ENCODE data around the gene ESRRA. TPM values are rescaled to one million over a fixed set of nuclear protein-coding genes. Genes with fewer than 3 reads are reported as not detected.

ESRRA gene
- total and polyA plus RNA-seq, 9 of the 15 experiments (the other 6 are each of a cell fraction or from before 2014, with no cell fraction given) = 0.27 to 89.7 (median 23.7) TPM

DNA sequence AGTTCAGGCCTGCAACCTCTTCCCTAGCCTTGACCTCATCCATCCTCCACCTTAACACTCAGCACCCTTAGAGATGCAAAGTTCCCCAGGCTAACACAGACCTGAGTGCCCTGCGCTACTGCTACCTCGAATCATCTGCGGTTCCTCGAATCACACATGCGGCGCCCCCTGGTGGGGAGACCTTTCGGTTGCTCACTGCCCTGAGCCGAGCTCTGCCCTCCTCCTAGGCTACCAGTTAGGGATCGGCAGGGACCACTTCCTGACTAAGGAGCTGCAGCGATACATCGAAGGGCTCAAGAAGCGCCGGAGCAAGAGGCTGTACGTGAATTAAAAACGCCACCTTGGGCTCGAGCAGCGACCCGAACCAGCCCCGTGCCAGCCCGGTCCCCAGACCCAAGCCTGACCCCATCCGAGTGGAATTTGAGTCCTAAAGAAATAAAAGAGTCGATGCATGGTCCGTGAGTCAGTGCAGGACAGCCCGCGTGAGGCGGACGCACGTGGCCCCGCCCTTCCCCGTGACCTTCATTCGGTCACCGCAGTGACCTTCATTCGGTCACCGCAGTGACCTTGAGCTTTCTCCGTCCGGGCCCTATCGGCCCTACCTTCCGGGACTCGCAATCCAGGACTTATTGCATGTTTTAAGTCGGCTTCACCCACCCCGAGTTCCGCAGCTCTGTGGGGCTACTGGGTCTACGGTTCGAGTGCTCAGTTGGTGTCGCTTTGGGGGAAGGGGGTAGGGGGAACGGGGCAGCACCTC is 830 bp upstream of the ESRRA start (continued):
- TF ChIP-seq, protein P1, sequence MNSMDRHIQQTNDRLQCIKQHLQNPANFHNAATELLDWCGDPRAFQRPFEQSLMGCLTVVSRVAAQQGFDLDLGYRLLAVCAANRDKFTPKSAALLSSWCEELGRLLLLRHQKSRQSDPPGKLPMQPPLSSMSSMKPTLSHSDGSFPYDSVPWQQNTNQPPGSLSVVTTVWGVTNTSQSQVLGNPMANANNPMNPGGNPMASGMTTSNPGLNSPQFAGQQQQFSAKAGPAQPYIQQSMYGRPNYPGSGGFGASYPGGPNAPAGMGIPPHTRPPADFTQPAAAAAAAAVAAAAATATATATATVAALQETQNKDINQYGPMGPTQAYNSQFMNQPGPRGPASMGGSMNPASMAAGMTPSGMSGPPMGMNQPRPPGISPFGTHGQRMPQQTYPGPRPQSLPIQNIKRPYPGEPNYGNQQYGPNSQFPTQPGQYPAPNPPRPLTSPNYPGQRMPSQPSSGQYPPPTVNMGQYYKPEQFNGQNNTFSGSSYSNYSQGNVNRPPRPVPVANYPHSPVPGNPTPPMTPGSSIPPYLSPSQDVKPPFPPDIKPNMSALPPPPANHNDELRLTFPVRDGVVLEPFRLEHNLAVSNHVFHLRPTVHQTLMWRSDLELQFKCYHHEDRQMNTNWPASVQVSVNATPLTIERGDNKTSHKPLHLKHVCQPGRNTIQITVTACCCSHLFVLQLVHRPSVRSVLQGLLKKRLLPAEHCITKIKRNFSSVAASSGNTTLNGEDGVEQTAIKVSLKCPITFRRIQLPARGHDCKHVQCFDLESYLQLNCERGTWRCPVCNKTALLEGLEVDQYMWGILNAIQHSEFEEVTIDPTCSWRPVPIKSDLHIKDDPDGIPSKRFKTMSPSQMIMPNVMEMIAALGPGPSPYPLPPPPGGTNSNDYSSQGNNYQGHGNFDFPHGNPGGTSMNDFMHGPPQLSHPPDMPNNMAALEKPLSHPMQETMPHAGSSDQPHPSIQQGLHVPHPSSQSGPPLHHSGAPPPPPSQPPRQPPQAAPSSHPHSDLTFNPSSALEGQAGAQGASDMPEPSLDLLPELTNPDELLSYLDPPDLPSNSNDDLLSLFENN (IDR thresholded peaks at IDR 0.05; ENCODE audit: low read depth in 2 of 2, low read length in 2 of 2) = peak in 1 of 2 experiments; percentile 34; a peak in 1 of 4 replicates
- TF ChIP-seq NFIX (CRISPR knock-in tag; IDR thresholded peaks at IDR 0.05; ENCODE audit: low read depth) = no peak
- TF ChIP-seq KLF6 (CRISPR knock-in tag; IDR thresholded peaks at IDR 0.05; ENCODE audit: borderline replicate concordance) = peak; percentile 36; the same call in 1 of the 2 replicates
- TF ChIP-seq, protein P2, sequence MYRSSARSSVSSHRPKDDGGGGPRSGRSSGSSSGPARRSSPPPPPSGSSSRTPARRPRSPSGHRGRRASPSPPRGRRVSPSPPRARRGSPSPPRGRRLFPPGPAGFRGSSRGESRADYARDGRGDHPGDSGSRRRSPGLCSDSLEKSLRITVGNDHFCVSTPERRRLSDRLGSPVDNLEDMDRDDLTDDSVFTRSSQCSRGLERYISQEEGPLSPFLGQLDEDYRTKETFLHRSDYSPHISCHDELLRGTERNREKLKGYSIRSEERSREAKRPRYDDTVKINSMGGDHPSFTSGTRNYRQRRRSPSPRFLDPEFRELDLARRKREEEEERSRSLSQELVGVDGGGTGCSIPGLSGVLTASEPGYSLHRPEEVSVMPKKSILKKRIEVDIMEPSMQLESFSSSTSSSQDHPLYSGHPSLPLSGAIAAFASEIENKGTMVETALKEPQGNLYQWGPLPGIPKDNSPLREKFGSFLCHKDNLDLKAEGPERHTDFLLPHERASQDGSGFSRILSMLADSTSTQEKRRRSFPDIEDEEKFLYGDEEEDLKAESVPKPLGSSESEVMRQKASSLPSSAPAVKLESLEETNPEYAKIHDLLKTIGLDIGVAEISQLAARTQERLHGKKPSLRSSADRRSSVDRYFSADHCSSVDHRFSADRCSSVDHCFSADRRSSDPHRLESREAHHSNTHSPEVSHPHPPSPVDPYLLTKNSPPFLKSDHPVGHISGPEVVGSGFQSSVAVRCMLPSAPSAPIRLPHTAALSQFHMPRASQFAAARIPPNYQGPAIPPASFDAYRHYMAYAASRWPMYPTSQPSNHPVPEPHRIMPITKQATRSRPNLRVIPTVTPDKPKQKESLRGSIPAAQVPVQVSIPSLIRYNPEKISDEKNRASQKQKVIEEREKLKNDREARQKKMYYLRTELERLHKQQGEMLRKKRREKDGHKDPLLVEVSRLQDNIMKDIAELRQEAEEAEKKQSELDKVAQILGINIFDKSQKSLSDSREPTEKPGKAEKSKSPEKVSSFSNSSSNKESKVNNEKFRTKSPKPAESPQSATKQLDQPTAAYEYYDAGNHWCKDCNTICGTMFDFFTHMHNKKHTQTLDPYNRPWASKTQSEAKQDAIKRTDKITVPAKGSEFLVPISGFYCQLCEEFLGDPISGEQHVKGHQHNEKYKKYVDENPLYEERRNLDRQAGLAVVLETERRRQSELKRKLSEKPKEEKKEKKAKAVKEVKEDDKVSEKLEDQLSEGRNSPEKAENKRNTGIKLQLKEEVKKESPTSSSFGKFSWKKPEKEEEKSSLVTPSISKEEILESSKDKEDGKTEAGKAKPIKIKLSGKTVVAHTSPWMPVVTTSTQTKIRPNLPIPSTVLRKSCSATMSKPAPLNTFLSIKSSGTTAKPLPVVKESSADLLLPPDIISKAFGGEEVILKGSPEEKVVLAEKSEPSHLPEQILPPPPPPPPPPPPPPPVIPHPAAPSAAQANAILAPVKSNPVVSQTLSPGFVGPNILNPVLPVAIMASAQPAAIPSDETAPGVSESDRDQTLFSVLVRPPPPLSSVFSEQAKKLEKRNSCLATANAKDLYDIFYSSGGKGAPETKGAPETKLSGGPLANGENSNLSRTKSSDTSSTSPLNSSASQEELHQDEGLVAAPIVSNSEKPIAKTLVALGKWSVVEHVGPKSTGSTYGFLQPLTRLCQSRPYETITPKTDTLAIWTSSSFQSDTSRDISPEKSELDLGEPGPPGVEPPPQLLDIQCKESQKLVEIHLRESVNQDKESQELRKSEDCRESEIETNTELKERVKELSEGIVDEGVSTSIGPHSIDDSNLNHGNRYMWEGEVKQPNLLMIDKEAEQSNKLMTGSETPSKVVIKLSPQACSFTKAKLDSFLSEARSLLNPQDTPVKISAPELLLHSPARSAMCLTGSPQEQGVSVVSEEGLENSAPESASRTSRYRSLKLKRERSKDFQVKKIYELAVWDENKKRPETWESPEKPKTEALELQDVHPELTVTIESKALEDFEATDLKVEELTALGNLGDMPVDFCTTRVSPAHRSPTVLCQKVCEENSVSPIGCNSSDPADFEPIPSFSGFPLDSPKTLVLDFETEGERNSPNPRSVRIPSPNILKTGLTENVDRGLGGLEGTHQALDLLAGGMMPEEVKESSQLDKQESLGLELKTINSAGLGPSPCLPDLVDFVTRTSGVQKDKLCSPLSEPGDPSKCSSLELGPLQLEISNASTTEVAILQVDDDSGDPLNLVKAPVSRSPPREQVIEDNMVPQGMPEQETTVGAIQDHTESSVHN (IDR thresholded peaks at IDR 0.05; ENCODE audit: borderline replicate concordance in 1 of 2, low read depth in 1 of 2) = 0 out of 4 replicates have a peak, but pooled peaks of 1 of the 2 experiments have one; percentile 37
- no peak for TF ChIP-seq ZFP30 (CRISPR knock-in tag; IDR thresholded peaks at IDR 0.05; ENCODE audit: borderline replicate concordance)
- peak; percentile 48; the same call in 1 of the 2 replicates for TF ChIP-seq SMARCE1 (IDR thresholded peaks at IDR 0.05)
- TF ChIP-seq HEY1 (CRISPR knock-in tag; IDR thresholded peaks at IDR 0.05; ENCODE audit: borderline replicate concordance) = no peak
- TF ChIP-seq ZNF165 (CRISPR knock-in tag; IDR thresholded peaks at IDR 0.05; ENCODE audit: borderline replicate concordance) = no peak
- no peak for TF ChIP-seq MEIS2 (IDR thresholded peaks at IDR 0.05; ENCODE audit: partially characterized antibody)
- no peak for TF ChIP-seq BRF1 (IDR thresholded peaks at IDR 0.05; ENCODE audit: borderline replicate concordance, extremely low read depth, insufficient read length)
- TF ChIP-seq, protein P3, sequence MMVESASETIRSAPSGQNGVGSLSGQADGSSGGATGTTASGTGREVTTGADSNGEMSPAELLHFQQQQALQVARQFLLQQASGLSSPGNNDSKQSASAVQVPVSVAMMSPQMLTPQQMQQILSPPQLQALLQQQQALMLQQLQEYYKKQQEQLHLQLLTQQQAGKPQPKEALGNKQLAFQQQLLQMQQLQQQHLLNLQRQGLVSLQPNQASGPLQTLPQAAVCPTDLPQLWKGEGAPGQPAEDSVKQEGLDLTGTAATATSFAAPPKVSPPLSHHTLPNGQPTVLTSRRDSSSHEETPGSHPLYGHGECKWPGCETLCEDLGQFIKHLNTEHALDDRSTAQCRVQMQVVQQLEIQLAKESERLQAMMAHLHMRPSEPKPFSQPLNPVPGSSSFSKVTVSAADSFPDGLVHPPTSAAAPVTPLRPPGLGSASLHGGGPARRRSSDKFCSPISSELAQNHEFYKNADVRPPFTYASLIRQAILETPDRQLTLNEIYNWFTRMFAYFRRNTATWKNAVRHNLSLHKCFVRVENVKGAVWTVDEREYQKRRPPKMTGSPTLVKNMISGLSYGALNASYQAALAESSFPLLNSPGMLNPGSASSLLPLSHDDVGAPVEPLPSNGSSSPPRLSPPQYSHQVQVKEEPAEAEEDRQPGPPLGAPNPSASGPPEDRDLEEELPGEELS (CRISPR knock-in tag; IDR thresholded peaks at IDR 0.05; ENCODE audit: borderline replicate concordance) = no peak
